Hepatocyte (in vitro differentiated cells): ENCODE results near the gene SHROOM4.

Experiments used
- CTCF ChIP-seq: fragments of 200-600 bp; sonication (generic); IDR thresholded peaks from 2 replicates; pipeline ENCODE4 v1.5.1; 2016; ENCODE audit warnings: antibody characterized with exemption, mild to moderate bottlenecking; ENCODE audit not compliant: poor library complexity
- EZH2 ChIP-seq: fragments of 200-600 bp; sonication (generic); IDR thresholded peaks from 2 replicates; pipeline ENCODE4 v1.6.1; 2016; ENCODE audit warnings: antibody characterized with exemption, mild to moderate bottlenecking, borderline replicate concordance

- TF ChIP-seq CTCF (no peak), EZH2 (no peak)
These were observed 232.6 kb downstream of the SHROOM4 start for GRCh38 chrX:50581405-50581804.
